Amygdala (tissue), 56 donors: Measurements from ENCODE around the gene MARCKS.
"Not testable (repeated sequence)": the region's sequence is repeated elsewhere in the genome, so short reads cannot be mapped to it uniquely, and the experiment has no call there.

ENCODE experiments used
- DNase-seq, 56 donors: peaks; one replicate each; lab custom pipeline; 2025; lab: John Stamatoyannopoulos, UW

Gene MARCKS

DNA sequence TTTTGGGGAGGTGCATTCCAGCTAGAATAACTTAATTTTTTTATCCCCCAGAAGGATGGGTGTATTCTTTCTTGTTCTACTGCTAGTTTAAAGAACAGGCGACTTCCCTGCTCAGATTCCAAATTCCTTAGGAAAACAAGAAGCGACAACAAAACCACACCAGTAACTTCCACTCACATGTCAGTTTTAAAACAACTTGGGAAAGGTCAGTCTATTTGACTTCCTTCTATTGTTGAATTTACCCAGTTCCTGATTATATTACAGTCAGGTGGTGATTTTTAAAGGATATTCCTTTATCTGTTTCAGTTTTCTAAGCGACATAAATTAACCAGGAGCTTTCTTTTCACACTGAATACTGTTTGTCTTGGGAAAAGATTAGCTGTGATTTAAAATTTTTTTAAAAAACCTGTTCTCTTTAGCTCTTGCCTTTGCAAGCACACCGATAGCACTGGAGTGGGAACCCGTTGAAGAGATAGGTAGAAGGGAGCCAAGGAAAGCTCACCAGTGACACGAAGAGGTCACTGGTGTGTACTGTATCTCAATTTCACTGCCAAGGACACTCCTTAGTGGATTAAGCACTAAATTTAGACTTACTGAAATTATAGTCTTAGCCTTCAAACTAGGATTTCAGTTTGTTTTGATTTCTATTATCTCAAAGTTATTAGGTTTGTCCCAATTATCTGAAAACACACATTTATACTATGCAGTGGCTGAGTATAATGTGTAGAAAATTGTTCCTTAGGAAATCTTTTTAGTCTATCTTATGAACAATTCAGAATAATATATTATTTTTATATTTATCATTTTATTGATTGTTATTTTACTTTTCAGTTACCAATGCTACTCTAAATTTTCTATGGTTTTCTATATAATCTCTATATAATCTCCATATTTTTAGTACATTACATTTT is 22.3 kb downstream of the MARCKS start:
- peak in 23 of 56 donors; percentile 0 to 59 (median 9) for DNase-seq

DNA sequence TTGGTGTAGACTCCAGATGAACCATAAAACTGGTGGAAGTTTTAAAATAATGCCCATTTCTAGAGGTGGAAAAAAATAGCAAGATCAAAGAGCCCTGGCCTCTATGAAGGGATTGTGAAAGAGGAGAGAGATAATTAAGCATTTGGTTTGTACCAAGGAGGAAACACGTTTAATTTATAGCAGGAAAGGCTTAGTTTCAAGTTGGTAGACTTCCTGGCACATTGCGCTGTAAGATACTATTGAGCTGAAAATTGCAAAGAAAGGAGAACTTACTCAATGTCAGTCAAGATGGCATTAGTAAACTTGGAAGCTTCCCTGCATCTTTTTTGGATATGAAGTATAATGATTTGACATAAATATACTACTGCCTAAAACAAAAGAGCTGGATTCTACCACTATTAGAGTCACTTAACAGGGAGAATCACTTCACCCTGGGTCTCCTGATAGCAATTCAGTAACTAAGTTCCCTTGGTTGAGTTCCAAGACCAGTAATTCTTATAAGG is 24.4 kb downstream of the MARCKS start:
- DNase-seq, result no peak

DNA sequence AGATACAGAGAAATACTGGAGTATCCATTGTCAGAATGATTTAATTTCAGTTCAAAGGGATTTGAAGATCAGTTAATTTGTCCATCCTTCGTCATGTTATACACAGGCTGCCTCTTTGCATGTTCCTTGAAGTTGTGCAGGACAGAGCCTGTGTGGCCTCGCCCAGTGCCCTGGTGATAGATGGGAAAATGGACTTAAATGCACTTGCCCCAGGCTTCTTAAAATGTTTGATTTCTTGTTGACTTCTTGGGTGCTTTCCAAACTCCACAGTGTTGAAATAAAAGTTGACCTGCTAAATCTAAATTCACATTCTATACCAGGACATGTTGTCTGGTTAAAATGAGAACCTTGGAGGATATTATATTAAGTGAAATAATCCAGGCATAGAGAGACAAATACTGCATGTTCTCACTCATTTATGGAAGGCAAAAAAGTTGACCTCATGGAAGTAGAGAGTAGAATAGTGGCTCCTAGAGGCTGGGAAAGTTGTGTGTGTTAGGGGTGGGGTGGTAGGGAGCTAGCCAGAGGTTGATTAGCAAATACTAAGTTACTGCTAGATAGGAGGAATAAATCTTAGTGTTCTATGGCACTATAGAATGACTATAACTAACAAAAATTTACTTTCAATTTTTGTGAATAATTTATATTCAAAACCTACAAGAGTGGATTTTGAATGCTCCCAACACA is 25.3 kb downstream of the MARCKS start:
- DNase-seq, result no peak

DNA sequence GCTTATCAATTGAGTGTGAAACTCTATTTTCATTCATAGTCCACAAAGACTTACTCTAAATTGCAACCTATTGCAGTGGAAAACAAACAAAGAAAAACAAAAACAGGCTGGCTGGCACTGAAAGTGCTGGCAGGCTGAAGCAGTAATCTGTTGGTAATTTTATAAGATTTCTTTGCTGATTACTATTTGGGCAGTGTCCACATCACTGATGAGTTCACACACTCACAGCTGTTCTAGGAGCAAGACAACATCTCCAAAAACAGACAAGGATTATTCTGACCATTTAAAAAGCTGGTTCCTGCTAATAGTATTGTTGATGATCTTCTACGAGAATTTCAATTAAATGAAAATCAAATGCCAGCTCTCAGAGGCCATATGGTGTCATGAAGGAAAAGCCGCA is 26.9 kb downstream of the MARCKS start:
- DNase-seq, result no peak

DNA sequence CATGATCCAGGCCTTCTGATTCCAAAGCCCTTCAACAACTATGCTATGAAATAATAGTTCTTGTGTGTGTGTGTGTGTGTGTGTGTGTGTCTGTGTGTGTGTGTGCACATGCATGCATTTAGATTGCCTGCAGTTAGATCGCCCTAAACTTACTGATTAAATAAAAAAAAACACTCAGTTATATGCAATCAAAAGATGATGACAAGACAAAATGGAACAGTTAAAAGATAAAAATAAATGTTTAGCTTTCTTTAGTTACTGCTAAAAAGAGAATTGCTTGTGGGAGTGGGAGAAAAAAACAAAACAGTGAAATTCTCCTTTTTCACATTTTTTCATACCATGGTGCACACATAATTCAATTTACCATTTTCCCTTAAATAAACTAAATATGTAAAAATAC is 29.4 kb downstream of the MARCKS start:
- no peak for DNase-seq

DNA sequence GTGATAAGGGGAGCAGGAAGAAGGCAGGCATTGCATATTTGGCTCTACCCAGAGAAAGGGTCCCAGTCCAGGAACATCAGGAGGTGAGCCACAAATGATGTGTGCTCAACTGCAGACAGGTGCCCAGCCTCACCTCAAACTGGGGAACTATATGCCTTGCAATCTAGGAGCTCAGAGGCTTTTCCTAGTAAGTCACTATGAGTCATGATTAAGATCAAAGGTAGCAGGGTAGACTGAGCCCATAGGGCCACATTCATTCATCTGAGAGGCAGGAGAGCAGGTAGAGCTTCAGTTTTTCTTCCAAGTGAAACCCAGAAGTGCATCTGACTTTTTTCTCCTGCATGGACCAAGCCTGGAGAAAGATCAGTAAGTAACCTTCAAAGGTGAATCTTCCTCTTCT is 31.3 kb downstream of the MARCKS start:
- no peak for DNase-seq

DNA sequence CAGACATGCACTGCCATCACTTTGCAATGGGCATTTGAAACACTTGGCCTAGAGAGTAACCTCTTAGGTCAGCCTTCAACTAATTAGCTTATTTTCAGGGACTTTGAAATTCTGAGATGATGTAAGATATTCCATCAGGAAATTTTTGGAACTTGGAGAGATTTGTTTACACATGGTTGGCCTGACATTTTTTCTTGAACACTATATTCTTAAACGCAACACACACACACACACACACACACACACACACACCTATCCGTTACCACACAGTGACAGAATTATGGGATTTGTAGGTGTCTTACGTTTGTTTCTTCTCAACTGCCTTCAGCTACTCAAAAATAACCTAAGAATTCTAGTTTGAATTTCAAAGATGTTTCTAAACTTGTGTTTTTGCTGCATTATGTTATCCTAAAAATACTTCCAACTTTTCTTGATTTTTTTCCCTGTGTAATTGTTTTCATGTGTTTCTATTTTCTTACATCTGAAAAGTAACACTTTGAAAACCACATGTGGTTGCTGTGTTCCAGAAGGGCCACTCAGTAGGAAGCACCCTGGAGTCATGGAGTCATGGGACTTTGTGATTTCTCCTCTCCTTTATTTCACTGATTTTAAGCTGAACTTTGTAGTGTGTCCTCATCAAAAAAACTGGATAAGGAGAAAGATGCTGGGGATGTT is 31.9 kb downstream of the MARCKS start:
- no peak for DNase-seq

DNA sequence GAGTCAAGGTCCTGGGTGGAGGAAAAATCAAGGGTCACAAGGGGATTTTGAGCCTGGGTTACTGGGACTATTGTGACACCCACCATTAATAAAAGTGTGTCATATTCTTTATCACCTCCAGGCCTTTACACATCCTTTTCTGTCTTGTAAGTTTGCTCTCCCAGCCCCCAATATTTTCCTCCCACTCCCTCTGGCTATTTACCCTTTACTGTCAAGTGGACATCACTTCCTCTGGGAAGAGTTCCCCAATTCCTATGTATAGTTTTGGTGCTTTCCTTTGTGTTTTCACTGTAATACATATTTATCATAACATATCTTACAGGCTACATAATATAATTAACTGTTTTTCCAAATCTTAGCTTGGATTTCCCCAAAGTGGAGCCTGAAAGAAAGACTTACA is 36.3 kb downstream of the MARCKS start:
- no peak for DNase-seq

DNA sequence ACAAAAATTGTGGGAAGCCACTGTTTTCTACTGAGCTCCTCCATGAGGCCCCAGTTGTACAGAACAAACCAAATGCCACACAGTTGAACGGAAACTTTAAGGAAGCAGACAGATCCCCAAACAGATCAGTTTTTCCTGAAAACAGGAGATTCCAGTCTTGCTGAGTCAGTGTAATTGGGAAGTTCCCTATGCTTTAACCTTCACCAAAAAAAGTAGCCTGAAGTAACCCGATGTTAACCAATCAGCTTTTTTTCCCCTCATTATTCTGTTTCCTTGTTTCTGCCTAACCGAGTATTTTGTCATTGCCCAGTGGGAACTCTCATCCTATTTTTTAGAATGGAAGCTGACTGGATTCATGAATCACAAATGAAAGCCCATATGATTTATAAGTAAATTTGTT is 36.7 kb downstream of the MARCKS start:
- DNase-seq, result no peak

DNA sequence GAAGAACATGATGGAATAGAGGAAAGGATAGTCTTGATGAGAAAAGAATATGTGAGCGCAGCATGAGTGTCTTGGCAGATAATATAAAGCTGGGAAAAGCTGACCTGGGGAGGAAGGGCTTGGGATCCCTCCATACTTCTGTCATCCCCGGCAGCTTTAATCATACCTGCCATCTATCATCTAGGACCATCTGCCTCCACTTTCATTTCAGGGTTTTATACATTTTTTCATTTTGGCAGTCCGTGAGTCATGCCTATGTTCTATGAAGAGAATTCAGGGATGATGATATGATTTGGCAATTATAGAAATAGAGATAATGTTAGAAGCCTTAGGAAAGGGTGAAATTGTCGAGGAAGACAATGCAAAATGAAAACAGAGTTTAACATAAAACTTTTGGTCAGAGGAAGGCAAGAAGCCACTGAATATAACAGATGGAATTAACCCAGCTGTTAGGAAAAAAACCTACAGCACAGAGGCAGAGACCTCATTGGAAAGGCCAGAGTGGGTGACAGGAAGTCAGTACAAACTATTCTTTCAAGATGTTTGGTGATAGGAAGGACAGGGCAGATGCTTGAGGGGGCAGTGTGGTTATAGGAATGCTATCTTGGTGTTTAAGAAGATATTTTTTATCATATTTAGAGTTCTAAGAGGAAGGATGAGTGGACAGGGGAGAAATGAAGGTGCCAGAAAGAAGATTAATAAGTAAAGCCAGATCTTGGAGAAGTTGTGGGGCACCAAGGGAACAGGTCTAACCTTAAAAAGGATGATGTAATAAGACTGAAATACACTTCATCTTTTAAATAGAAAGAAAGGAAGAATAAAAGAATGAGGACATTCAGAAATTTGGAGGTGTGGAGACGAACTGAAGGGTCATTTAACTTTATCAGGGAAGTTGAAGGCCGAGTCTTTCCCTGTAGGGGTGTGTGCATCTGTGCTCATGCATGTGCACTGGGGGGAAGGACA is 37.8 kb downstream of the MARCKS start:
- DNase-seq, result no peak

DNA sequence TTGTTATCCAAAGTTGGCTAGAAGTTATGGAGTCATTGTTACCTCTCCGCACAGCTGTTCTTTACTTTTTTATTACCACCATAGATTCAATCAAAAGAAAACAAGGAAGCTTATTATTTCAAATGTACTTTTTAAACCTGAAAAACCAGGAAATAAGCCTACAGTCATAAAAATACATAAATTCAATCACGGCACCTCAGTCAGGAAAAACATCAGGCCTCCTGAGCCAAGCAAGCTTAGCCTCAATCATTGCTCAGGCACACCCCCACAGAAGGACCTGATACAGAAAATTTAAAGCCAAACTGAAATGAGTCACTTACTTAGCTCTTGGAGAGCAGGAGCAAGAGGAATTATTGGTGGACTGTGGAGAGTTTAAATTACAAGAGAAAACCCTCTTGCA is 44.3 kb downstream of the MARCKS start:
- no peak for DNase-seq

DNA sequence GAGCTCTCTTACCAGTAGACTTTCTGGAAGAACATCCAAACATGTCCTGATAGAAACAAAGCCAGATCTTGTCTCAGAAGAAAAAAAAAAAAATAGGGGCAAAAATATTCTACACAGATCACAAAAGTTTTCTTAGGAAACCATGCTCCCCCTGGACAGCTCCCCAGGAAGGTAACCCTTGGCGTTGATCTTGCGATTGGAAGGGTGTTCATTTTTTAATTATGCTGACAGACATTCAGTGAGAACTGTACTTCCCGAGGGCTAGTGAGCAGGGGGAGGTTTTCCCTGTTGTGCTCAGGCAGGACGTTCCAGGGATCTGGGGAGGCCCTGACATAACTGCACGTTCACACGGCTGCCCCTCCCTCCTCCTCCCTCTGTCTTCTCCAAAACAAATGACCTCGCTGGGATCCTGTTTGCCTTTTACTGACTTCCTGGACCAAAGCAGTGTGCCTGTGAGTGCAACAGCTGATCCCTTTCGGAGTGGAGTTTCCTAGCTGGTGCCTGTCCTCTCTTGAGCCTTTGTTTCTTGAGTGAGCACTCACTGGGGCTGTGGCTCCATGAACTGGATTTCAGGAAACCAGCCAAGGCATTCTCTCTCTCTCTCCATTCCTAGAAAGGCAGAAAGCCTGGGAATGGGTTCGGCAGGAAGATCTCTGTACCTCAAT is 46.7 kb downstream of the MARCKS start:
- DNase-seq, result no peak

DNA sequence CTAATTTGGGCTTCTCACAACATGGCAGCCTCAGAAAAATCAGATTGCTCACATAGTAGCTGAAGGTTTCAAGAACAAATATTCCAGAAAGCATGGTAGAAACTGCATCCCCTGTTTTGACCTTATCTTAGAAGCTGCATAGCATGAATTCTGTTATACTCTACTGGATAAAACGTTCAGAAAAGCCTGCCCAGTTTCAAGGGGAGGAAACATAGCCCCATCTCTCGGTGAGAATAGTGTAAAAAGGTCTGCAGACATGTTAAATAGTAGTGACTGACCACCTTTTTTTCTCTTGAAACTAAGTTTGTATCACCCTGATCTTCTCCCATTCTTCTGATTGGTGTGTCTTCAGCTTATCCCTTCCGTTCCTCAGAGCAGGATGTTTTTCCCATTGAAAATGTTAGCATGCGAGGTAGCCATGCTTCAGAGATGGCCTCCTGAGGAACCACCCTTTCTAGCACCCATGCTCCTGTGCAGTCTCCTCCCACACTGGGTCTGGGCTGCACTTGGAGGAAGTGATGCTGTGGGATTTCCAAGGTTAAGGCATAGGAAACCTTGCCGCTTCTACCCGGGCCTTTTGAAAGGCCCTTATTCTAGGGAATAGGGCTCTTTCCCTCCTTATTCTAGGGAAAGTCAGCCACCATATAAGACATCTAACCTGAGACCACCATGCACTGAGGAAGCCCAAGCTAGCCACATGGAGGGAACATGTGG is 50.1 kb downstream of the MARCKS start:
- no peak for DNase-seq

DNA sequence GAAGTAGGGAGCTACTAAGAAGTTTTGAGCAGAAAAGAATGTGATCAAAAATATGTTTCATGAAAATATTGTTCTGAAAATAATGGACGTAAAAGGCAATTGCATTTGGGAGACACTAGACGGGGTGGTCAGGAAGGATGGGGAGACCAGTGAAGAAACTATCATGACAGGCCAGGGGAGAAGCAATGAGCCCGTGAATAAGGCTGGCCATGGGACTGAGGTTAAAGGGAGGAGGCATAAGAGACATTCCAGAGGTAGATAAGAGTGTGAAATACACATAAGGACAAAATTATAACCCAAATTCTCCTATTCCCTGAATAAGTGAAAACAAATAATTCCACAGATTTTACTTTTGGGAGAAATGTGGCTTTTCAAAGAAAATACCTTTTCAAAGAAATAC is 51.7 kb downstream of the MARCKS start:
- DNase-seq, result no peak

DNA sequence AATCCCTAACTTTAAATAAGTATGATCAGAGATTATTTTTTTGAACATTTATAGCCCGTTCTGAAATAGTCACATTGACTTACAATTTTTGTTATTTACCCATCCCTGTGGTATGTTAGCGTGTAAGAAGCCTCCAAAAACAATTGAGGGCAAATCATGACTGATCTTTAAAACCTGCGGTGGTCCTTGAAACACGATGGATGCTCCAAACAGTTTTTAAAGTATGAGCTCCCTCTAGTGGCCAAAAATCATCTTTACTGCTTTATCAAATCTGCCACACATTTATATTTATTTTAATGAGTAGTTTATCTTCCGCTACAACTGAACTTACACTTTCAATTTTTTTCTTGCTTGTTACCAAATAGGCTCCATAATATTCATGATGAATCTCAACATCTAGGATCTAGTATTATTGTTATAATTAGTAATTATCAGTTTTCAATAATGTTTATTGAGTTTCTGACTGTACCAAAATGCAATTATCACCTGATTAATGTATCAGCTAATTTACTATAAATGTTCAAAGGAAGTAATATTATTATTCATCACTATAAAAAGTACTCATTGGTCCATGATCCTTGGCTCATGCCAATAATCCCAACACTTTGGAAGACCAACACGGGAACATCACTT is 52.2 kb downstream of the MARCKS start:
- DNase-seq, result peak in 1 of 56 donors; percentile 11

DNA sequence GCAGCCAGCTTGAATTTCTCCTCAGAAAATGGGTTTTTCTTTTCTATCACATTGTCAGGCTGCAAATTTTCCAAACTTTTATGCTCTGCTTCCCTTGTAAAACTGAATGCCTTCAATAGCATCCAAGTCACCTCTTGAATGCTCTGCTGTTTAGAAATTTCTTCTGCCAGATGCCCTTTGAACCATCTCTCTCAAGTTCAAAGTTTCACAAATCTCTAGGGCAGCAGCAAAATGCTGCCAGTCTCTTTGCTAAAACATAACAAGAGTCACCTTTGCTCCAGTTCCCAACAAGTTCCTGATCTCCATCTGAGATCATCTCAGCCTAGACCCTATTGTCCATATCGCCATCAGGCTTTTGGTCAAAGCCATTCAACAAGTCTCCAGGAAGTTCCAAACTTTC is 53.1 kb downstream of the MARCKS start:
- DNase-seq, result not testable (repeated sequence)
